Large intestine (tissue), 3 donors: ENCODE data around the gene ZFAND3. TPM values are rescaled to one million over a fixed set of nuclear protein-coding genes. Genes with fewer than 3 reads are reported as not detected.

Source experiments
- DNase-seq, 2 donors: peaks; one replicate each; pipeline versions ENCODE4 v3.0.0 to v3.0.0-alpha.2; 2013
- H3K27ac ChIP-seq: one replicate; pipeline ENCODE4 v1.5.1; 2013; ENCODE audit warnings: low read length
- H3K27me3 ChIP-seq: 2 replicates; pipeline ENCODE4 v1.6.1; 2013; ENCODE audit warnings: low read length; ENCODE audit not compliant: control insufficient read depth, insufficient read depth
- H3K36me3 ChIP-seq: 2 replicates; pipeline ENCODE4 v1.6.1; 2013; ENCODE audit warnings: low read length; ENCODE audit not compliant: control insufficient read depth, insufficient read depth
- H3K4me1 ChIP-seq: one replicate; pipeline ENCODE4 v1.6.1; 2013; ENCODE audit warnings: low read length; ENCODE audit not compliant: control insufficient read depth, insufficient read depth
- H3K4me3 ChIP-seq: one replicate; pipeline ENCODE4 v1.5.1; 2013; ENCODE audit warnings: low read length
- H3K9me3 ChIP-seq: one replicate; pipeline ENCODE4 v1.6.1; 2013; ENCODE audit warnings: mild to moderate bottlenecking, low read depth, low read length, moderate library complexity; ENCODE audit not compliant: control insufficient read depth
- WGBS: methylation state at CpG from one replicate; pipeline ENCODE4 v1.1.5; 2013; ENCODE audit warnings: low lambda C conversion rate; ENCODE audit not compliant: insufficient coverage; 5-methylcytosine and 5-hydroxymethylcytosine counted together
- polyA plus RNA-seq: library from polyadenylated mRNA; unstranded; fragments of 120-200 nt; gene quantifications from one replicate; pipeline ENCODE4 v1.2.1, GENCODE V29; 2013

Gene ZFAND3
- polyA plus RNA-seq, 1 donor: 82.3 TPM

DNA sequence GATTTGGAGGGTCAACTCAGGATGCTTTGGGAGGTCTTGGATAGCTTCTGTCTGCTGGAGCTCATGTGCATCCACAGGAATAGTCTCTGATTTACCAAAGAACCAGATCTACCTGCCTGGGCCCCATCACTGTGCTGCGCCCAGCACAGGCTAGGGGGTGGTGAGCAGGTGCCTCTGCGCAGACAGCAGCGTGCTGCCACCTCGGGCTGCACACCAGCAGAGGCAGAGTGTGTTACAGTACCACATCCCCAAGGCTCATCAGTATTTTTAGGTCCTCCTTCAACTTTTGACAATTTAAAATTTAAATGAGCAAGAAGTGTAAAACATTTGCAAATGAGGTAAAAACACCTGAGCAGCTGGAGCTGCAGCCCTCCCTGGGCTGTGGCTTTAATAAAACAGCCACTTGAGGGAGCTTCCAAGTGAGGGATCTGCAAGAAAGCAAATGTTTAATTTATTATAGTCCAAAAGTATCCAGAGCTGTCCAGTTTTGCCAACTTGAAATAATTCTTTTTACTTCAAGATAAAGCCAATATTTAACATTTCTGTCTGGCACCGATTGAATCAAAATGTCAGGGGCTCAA is 324.9 kb downstream of the ZFAND3 start:
- Histone ChIP-seq H3K36me3 (peaks cover 5% of the 10 kb centered on the region), H3K9me3 (no peaks in the 10 kb centered on the region), H3K27me3 (no peaks in the 10 kb centered on the region), H3K27ac (no peak overlapping the region), H3K4me1 (no peaks in the 10 kb centered on the region), H3K4me3 (no peak overlapping the region)
- no peak for DNase-seq
- WGBS: 100% methylated on average over 1 of the region's 5 CpGs

DNA sequence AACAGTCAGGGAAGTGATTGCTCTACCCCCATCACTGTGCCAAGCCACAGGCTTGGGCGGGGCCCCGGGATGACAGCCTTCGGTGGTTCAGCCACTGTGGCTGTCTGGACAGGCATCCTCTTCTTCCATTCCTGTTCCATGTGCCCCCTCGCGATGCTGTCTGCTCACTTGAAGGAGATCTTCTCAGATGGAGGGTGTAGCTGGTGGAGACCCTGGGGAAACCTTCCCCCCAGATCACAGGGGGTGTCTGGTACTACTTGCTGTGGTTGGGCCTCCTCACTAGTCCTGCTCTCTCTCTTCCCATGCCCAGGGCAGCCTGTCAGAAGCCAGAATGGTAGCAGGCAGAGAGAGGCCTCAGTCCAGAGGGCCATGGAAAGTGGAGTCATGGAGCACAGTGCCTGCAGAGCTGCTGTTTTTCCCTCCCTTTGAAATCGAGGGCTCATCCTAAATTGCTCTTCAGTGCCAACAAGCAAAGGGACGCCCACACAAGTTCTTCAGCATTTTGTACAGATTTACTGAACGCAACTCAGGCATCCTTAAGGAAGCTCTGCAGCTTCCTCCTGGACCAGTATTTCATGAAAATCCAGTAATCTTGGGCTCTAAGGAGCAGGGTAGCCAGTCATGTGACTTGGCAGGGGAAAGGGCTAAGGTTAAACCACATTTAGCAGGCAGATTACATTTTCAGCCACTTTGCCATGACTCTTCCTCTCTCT is 326.6 kb downstream of the ZFAND3 start:
- Histone ChIP-seq H3K27me3 (no peaks in the 10 kb centered on the region), H3K27ac (no peak overlapping the region), H3K9me3 (no peaks in the 10 kb centered on the region), H3K36me3 (peaks cover 5% of the 10 kb centered on the region), H3K4me1 (no peaks in the 10 kb centered on the region), H3K4me3 (no peak overlapping the region)
- no CpG with 5 or more reads among the region's 8 CpGs for WGBS
- no peak for DNase-seq

DNA sequence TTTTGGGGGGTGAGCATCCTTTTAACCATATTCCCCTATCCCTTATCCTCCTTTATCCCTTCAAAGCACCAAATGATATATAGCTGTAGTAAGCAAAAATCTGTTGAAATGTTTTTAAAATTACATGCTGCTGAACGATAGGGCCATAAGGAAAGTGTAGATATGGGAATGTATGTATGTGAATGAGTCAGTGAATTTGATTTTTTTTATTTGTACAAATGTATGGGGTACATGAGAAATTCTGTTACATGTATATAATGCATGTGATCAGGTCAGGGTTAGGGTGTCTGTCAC is 327.2 kb downstream of the ZFAND3 start:
- no peaks in the 10 kb centered on the region for H3K27me3 ChIP-seq
- H3K9me3 ChIP-seq: no peaks in the 10 kb centered on the region
- peaks cover 5% of the 10 kb centered on the region for H3K36me3 ChIP-seq
- no peak overlapping the region for H3K4me3 ChIP-seq
- H3K27ac ChIP-seq: no peak overlapping the region
- no CpG with 5 or more reads among the region's 1 CpG for WGBS
- no peaks in the 10 kb centered on the region for H3K4me1 ChIP-seq
- DNase-seq: no peak

DNA sequence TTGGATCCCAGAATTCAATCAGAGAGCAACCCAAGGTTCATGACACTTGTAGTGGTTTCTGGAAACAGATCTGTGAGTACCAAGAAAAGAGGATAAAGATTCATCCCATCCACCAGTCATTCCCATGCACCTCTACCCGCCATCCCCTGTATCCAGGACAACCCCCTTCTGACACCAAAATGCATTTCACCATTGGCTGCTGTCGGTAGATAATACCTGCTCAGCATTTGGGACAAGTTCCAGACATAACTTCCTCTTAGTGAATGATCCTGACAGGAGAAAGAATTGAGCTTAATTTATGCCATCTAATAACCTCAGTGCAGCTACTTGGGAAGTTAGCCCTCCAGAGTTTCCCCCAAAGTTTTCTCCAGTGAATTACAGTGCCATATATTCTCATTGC is 329.1 kb downstream of the ZFAND3 start:
- H3K9me3 ChIP-seq: no peaks in the 10 kb centered on the region
- no peak for DNase-seq
- WGBS: no CpG with 5 or more reads among the region's 2 CpGs
- H3K36me3 ChIP-seq: peaks cover 12% of the 10 kb centered on the region
- no peak overlapping the region for H3K4me3 ChIP-seq
- no peaks in the 10 kb centered on the region for H3K4me1 ChIP-seq
- no peaks in the 10 kb centered on the region for H3K27me3 ChIP-seq
- H3K27ac ChIP-seq: no peak overlapping the region

DNA sequence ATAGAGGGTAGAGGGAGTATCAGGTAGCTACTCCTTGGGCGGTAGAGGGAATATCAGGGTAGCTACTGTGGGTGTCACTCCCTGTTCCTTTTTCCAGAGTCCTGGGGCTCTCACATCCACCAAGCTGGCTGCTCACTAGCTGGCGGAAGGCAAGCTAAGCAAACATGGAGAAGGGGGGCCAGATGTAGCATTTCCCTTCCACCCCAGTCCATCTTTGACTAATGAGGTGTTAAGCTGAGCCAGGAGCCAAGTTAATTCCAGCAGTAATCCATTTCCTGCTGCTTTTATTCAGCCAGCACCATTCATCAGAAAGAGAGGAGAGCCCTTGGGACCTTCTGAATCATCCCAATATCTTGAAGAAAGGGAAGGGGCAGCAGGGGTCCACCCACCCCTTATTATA is 330.0 kb downstream of the ZFAND3 start:
- peaks cover 2% of the 10 kb centered on the region for H3K4me1 ChIP-seq
- no peak for DNase-seq
- no CpG with 5 or more reads among the region's 2 CpGs for WGBS
- H3K36me3 ChIP-seq: peaks cover 16% of the 10 kb centered on the region
- H3K9me3 ChIP-seq: no peaks in the 10 kb centered on the region
- no peaks in the 10 kb centered on the region for H3K27me3 ChIP-seq
- no peak overlapping the region for H3K27ac ChIP-seq
- H3K4me3 ChIP-seq: no peak overlapping the region

DNA sequence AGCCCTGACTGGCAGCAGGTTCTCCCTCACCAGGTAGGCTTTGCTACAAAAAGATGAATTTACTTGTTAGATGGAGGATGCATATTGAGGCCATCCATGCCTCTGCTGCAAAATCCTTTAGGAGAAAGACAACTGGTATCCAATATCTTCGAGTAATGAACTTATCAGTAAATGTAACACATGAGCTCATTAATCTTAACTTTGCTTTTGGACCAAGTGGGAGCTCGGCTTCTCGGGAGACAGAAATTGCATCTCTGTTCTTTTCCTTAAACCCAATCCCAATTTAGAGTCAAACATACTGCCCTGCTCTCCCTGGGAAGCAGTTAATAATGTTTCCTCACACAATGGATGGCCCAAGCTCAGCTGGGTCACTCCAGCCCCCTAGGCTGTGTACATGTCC is 330.5 kb downstream of the ZFAND3 start:
- peaks cover 7% of the 10 kb centered on the region for H3K4me1 ChIP-seq
- DNase-seq: no peak
- no peaks in the 10 kb centered on the region for H3K27me3 ChIP-seq
- no peak overlapping the region for H3K4me3 ChIP-seq
- H3K36me3 ChIP-seq: peaks cover 21% of the 10 kb centered on the region
- WGBS: 100% methylated on average over 2 of the region's 3 CpGs
- H3K27ac ChIP-seq: no peak overlapping the region
- no peaks in the 10 kb centered on the region for H3K9me3 ChIP-seq

DNA sequence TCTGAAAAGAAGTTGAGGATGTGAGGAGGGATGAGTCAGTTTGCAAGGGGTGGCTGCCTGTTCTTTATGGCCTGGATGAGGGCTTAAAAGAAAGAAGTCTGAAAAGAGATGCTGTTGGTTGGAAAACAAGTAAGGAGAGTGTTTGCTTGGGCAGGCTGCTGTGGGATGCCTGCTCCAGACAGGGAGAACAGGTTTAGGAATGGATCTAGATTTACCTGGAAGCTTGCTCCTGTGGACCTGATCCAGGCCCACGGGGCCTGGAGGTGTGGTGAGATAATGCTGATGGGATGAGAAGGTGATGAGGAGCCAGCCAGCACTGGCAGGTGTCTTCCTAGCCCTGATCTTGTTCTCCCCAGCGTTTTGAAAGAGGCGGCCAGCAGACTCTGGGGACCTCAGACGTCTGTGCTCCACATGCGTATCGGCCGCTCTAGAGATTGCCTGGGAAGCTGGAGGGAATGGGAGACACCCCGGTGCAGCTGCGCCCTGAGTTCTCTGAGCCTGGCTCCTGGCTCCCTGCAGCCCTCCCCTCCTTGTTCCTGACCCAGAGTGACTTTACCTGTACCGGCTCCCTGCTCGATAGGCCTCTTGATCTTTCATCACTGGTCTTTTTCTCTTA is 331.3 kb downstream of the ZFAND3 start:
- Histone ChIP-seq H3K9me3 (no peaks in the 10 kb centered on the region), H3K36me3 (peaks cover 21% of the 10 kb centered on the region), H3K27me3 (no peaks in the 10 kb centered on the region), H3K4me1 (peaks cover 11% of the 10 kb centered on the region), H3K4me3 (no peak overlapping the region), H3K27ac (no peak overlapping the region)
- WGBS: 92% methylated on average over 2 of the region's 11 CpGs
- DNase-seq: no peak

DNA sequence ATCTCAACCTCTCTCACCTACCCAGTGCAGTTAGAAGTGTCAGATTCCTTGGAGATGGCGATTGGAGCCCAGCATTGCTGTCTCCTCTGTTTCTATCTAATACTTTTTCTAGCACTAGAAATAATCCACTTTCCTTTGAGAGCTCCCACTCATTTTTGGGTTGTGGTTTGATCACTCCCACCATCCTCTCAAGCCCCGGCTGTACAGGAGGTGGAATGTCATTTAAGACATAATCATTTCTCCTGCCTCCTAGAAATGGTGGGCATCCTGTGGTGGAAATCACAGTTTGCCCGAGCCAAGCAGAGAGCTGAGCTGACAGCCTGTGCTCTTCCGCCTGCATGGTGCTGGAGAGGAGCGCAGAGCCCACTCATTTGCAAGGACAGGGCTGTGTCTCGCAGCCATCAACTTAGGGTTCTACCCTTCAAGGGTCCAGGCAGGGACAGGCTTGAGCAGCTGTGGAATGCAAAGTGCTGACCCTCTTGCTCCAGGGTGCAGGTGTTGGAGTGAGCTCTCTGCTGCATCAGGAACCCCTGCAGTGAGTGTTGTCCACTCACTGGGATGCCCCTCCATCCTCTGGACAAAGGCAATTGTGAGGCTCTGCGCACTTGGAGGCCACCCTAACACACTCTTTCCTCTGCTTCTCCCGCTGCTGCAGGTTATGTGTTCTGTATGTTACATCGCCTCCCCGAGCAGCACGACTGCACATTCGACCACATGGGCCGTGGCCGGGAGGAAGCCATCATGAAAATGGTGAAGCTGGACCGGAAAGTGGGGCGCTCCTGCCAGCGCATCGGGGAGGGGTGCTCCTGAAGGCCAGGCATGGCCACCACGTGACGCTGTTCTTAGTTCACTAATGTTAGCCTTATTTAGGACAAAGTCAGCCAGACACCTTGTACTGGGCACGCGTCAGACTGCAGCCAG is 332.3 kb downstream of the ZFAND3 start:
- Histone ChIP-seq H3K4me3 (no peak overlapping the region), H3K4me1 (peaks cover 11% of the 10 kb centered on the region), H3K27ac (no peak overlapping the region), H3K27me3 (no peaks in the 10 kb centered on the region), H3K36me3 (peaks cover 21% of the 10 kb centered on the region), H3K9me3 (no peaks in the 10 kb centered on the region)
- no CpG with 5 or more reads among the region's 22 CpGs for WGBS
- no peak for DNase-seq

DNA sequence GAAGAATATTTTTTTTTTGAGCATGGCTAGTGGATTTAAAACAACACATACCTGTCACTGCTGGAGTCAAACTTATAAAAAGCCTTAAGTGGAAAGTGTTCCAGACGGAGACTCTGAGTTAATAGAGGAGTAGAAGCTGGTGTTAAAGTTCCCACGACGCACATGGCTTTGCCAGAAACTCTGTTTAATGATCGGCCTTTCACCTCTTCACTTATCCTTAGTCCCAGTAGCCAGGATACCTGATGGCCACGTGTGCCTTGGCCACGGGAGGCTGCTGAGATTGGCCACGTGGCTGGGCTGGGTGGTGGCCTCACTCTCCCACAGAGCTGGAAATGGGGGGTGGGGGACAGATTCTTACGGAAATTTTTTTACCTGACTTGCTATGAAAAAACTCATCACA is 333.1 kb downstream of the ZFAND3 start:
- no peaks in the 10 kb centered on the region for H3K9me3 ChIP-seq
- no CpG with 5 or more reads among the region's 8 CpGs for WGBS
- H3K27me3 ChIP-seq: no peaks in the 10 kb centered on the region
- H3K27ac ChIP-seq: no peak overlapping the region
- peaks cover 21% of the 10 kb centered on the region for H3K36me3 ChIP-seq
- peaks cover 11% of the 10 kb centered on the region for H3K4me1 ChIP-seq
- no peak for DNase-seq
- H3K4me3 ChIP-seq: no peak overlapping the region

DNA sequence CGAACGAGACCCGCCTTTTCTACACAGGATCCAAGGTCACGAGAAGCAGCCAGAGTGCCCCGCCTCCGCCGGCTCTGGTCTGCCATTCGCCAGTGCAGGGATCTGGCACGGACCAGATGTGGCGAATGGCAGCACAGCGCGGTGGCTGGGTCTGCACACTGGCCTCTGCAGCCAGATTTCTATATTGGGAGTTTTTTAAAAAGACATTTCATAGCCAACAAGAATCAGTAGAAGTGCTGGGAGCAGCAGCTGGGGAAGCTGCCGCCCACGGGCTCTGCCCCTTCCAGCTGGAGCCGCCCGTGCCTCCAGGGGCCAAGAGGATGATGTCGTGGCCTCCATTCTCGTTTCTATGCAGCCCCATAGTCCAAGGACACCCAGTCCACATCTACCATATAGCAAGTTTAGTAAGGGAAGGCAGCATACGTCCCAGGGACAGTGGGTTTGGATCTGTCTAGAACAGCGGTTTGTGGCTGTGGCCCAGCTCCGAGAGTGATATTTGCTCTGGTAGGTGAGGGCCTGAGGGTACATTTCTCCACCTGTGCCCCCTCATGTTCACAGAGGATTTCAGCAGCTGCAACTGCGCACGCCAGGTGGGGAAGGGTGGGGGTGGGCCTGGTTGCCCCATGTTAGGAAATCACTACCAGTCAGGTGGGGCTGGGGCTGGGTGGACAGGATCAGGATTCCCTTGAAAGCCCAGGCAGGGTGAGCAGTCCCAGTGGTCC is 333.7 kb downstream of the ZFAND3 start:
- Histone ChIP-seq H3K4me3 (no peak overlapping the region), H3K27ac (no peak overlapping the region), H3K36me3 (peaks cover 21% of the 10 kb centered on the region), H3K4me1 (peaks cover 11% of the 10 kb centered on the region), H3K27me3 (no peaks in the 10 kb centered on the region), H3K9me3 (no peaks in the 10 kb centered on the region)
- no CpG with 5 or more reads among the region's 23 CpGs for WGBS
- no peak for DNase-seq
